NCI-H2107 treated with DMSO at 0.1 percent for 48 hours (cell line): ENCODE measurements around the gene TRIM9.
"Not testable (repeated sequence)": the region's sequence is repeated elsewhere in the genome, so short reads cannot be mapped to it uniquely, and the experiment has no call there.

Experiments used
- DNase-seq: peaks from one replicate; lab custom pipeline; 2025; ENCODE audit not compliant: unreplicated experiment; lab: John Stamatoyannopoulos, UW

The TRIM9 gene

DNA sequence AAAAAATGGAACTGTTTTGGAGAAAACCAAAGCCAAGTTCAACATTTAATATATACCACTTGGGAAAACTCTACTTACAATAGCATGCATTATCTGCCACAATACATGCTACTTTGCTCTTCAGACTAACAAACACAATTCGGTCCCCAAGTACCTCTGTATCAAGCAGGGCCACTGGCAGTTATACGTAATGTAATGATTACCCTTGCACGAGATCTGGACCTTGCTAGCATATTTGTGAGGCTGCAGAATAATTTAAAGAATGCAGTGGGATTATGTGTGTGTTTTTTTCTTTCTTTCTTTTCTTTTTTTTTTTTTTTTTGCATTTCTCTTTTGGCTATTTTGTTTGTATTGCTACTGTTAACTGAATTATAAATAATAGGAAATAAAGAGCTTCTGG lies 127.8 kb downstream of the TRIM9 start:
- no peak for DNase-seq

GRCh38 chr14:50964683-50965390 lies 130.1 kb downstream of the TRIM9 start:
- no peak for DNase-seq

DNA sequence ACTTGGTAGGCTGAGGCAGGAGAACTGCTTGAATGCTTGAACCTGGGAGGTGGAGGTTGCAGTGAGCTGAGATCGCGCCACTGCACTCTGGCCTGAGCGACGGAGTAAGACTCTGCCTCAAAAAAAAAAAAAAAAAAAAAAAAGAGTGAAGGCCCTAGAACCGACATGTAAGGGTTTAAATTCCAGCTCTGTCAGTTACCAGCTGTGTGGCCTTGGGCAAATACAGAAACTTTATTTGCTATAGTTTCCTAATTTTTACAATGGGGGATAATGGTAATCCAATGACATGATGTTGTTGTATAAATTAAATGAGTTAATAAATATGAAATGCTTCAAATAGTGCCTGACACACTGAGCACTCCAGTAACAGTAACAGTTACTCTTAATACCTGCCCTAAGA lies 131.0 kb downstream of the TRIM9 start:
- DNase-seq = no peak

GRCh38 chr14:50961605-50962221 lies 133.2 kb downstream of the TRIM9 start:
- no peak for DNase-seq

DNA sequence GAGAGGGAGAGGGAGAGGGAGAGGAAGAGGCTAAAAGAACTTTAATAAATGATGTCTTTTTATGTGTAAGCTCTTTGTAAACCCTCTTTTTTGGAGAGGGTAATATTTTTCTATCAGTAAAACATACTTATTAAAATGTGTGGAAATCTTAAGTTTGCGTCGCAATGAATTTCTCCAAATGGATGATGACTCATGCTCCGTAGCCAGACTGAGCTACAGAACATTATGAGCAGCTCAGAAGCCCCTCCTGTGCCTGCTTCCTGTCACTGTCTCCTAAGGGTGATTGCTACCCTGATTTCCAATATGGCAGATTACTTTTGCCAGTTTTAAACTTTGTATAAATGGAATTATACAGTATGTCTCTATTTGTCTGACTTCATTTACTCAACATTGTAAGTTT lies 137.6 kb downstream of the TRIM9 start:
- DNase-seq = no peak

- DNase-seq = not testable (repeated sequence)
These were observed 138.5 kb downstream of the TRIM9 start for GRCh38 chr14:50956421-50956820.

DNA sequence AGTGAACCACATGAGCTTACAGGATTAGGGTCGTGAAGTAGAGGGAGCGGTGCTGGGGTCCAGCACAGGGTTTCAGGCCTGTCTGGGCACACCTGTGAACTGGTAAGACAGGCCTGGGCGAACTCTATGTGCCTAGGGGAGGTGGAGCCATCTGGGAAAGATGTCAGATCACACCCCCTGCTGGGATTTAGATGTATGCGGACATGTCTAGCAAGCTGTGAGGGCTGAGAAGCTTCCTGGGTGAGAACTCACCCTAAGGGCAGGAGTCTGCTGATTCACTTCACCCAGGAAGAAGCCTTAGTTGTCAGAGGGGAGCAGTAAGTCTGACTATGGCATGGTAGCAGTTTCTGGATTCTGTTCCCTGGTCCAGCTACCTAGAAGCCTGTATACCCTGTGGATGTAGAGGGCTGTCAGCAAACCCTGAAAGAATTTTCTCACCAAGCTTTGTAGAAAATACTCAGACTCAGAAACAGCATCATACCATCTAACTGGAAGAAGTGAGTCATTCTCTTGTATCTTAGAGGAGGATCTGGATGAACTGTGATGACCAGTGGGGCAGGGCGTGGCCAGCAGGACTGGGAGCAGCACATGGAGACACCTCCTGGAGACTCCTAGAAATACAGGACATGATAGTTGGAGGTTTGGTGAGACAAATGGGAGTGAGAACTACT lies 139.4 kb downstream of the TRIM9 start:
- no peak for DNase-seq

- DNase-seq = peak; percentile 19
These were observed 140.0 kb downstream of the TRIM9 start for GRCh38 chr14:50954811-50955372.

DNA sequence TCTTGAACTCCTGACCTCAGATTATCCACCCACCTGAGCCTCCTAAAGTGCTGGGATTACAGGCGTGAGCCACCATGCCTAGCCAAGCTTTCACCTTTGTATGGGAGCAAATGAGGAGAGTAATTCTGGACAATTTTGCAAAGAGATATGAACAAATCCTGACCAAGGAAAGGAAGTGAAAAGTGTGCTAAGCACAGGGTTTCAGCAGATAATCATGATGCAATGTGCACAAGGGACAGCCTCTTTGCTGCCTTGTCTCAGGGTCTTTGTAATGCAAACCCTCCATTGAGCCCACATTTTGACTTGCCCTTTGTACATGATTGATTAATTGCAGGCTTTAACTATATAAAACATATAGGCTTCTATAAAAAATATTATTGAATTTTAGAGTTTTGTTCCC lies 141.4 kb downstream of the TRIM9 start:
- no peak for DNase-seq

DNA sequence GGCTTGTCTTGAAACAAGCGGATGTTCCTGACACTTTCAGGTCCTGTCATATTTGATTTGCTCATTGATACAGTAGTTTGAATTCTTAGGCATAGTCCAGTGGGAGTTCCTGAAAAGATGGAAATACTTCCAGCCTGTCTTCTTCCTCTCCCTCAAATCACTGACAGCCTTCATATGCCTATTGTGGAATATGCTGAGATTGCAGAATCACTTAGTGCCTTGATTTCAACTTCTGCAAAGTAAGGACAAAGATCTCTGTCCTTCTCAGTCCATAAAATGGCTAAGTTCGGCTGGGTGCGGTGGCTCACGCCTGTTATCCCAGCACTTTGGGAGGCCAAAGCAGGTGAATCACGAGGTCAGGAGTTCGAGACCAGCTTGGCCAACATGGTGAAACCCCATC lies 143.9 kb downstream of the TRIM9 start:
- no peak for DNase-seq

DNA sequence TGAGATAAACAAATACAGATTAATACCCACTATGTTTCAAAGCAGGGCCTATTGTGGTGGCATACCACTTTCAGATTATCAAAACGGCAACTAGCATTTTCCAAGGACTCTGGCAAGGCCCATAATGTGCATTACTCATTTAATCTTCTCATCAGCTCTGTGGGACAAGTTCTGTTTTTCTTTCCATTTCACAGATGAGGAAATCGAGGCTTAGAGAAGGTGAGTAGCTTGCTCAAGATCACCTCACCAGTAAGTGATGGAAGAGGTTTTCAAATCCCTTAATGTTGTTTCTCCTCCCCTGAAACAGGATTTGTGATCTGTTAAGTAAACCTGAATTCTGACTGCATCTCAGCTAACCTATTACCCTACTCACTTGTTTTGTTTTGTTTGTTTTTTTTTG lies 146.7 kb downstream of the TRIM9 start:
- DNase-seq = no peak

DNA sequence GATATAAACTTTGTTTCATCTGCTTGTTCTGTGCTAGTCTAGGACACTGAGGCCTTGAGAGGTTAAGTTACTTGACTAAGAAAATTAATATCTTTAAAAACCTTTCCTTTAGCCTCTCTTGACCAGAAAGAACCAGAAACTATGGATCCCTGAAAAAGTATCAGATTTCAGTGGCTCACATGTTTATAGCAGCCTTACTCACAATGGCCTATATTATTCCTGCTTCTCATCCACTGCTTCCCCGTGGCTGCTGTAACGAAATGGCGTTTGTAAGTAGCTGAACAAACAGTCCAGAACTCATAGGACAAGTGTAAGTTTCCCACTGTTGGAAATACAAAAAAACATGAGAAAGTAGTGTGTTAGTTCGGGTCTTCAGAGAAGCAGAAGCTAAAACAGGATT lies 147.5 kb downstream of the TRIM9 start:
- peak; percentile 39 for DNase-seq

DNA sequence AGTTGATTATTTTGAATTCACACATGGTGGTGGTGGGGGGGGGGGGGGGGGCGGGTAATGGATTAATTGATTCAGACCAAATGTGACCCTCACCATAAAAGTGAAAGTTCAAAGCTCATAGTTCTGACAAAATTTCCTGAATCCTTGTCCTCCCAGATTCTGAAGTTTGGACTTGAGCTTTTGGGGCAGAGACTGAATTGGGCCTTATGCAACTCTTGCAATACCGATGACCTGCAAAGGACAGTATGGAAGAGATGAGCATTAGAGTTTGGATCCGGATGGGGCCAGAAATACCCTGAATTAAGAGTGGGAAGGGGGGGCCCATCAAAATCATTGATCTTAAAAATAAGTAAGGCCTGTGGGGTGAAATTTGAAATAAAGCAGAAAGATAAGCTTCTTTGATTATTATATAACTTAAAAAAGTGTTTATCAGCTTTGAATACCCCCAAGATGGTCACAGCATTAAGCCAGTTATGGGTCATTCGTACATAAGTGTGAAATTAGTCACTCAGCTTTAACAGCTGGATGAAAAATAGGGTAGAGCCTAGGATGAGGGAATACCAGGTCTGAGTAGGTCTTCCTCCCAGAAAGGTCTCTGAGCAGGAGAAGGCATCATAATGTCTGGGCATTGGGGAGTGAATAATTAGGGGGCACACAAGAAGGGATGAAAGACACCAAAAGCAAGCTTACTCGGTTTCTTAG lies 148.5 kb downstream of the TRIM9 start:
- no peak for DNase-seq

DNA sequence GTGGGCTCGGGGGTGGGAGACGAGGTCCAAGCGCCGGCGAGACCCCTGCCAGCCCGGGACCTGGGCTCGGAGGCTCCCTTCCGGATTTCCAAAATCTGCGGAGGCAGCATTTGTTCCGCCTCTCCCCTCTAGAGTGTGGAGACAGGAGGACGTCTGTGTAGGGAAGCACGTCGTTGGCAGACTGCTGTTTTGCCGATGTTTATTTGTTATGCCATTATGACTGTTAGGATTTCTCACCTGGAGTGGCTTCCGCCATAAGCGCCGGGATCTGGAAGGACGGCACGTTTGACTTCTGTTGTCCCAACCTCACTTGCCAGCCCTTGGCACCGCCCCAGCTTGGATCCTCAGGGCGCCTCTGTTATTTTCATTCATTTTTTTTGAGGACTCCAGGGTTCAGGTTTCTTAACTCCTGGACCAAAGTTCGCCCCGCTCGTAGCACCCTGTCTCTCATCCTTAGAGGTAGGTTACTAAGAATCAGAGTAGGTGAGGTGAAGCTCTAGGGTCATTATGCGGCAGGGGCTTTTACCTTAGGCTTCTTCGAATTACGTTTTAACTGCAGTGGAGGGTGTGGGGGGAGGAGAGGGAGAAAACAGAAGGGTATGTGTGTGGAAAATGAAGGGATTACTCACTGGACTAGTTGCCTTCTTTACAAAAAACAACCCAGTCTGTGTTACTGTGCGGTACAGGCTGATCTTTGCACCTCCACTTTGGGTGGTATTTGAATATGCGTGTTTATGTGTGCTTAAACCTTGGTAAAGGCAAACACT lies 150.1 kb downstream of the TRIM9 start:
- peak; percentile 67 for DNase-seq

GRCh38 chr14:50943943-50944646 lies 150.8 kb downstream of the TRIM9 start, which contains the start of gene PYGL:
TSS of gene PYGL (minus strand) at chr14:50944483. CDS start at chr14:50944403, 80 bp downstream.
- peak; percentile 17 for DNase-seq

DNA sequence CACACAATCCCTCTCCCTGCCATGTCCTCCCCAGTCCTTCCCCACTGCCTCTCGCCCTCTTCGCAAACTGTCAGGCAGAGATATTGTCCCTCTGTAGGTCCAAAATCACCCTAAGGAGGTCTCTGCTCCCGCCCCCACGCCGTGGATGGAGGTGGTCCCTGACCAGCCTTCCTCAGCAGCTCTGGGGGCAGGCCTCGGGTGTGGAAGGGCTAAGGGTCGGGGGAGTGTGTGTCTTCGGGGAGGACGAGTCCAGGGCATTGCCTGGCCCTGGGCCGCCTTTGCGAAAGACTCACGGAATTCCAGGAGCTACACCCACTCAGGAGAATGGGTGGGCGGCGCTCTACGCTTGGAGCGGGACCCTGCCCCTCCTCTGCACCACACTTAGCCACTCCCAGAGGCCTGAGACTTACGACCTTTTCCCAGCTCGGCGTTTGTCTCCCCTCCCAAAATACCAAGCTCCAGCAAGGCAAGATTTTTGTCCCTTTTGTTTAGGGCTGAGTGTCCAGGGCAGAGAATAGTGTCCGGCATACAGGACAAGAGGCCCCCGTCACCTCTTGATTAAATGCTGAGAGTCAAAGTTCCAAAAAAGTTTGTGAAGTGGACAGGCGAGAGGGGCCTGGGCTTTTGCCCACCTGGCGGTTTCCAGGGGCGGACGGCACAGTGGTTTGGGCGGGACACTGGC lies 151.5 kb downstream of the TRIM9 start:
- no peak for DNase-seq

DNA sequence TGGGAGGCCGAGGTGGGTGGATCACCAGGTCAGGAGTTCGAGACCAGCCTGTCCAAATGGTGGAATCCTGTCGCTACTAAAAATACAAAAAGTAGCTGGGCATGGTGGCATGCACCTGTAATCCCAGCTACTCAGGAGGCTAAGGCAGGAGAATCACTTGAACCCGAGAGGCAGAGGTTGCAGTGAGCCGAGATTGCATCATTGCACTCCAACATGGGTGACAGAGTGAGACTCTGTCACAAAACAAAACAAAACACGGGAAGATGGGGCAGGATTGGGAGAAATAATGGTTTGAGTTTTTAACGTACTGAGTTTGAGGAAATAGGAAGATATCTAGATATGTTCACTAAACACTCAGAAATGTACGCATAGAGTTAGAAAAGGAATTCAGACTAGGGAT lies 153.3 kb downstream of the TRIM9 start:
- not testable (repeated sequence) for DNase-seq

DNA sequence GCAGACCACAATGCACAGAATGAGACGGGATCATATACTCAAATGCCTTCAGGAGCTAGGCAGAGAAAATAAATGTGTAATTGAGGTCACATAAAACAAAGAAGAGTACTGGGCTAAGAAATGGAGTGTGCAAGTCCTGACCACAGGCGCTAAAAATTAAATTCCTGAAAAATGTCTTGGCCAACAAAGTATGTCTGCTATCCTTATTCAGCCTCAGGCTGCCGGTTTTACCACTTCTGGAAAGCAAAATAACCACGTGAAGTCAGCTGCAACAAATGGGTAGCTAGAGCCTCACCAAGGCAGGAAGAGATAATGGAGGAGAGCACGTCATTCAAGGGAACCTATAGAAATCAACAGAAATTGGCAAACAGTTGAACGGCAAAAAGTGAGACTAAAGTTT lies 153.8 kb downstream of the TRIM9 start:
- no peak for DNase-seq

DNA sequence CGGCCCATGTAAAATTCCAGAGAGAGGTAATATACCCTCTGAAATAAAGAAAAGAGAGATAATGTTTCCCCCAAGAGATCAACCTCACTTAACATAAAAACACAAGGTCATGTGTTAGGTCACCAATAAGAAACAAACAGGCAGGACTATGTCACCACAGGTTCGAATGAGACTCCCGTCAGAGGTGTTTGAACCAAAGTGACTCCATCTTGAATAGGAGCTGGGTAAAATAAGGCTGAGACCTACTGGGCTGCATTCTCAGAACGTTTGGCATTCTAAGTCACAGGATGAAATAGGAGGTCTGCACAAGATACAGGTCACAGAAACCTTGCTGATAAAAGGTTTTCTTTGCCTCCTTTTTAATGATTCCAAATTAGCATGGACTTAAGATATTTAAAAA lies 157.1 kb downstream of the TRIM9 start:
- DNase-seq = no peak
